Measurements from ENCODE around the gene FREM3.
"Not testable (repeated sequence)": the region's sequence is repeated elsewhere in the genome, so short reads cannot be mapped to it uniquely, and the experiment has no call there.

The FREM3 gene

DNA sequence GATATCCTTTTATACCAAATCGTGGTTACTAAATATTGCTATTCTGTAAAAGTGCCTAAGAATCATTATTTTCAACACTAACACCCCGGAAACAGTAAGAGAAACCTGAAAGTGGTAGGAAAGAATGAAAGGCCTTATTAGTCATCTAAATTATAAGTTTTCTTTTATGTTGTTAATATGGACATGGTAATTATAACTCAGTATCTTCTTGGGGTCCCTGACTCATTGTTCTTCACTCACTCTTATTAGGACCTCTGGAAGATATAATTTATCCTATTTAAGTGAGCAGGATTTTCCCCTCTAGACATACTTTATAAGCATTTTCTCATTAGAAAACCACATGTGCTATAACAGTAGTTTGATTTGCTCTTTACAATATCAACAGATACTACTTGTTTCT is 136.0 kb downstream of the FREM3 start:
- DNase-seq: no peak

DNA sequence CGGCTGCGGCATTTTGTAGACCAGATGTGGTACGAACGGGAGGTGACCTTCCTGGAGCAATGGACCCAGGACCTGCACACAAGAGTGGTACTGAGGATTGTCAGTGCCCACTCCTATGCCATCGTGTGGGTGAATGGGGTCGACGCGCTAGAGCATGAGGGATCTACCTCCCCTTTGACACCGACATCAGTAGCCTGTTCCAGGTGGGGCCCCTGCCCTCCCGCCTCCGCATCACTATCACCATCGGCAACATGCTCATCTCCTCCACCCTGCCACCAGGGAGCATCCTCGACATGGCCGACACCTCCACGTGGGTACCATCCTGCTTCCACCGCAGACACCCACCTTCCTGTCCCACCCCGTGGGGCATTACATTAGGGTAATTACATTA is 140.7 kb downstream of the FREM3 start:
- peak; percentile 80 for DNase-seq

DNA sequence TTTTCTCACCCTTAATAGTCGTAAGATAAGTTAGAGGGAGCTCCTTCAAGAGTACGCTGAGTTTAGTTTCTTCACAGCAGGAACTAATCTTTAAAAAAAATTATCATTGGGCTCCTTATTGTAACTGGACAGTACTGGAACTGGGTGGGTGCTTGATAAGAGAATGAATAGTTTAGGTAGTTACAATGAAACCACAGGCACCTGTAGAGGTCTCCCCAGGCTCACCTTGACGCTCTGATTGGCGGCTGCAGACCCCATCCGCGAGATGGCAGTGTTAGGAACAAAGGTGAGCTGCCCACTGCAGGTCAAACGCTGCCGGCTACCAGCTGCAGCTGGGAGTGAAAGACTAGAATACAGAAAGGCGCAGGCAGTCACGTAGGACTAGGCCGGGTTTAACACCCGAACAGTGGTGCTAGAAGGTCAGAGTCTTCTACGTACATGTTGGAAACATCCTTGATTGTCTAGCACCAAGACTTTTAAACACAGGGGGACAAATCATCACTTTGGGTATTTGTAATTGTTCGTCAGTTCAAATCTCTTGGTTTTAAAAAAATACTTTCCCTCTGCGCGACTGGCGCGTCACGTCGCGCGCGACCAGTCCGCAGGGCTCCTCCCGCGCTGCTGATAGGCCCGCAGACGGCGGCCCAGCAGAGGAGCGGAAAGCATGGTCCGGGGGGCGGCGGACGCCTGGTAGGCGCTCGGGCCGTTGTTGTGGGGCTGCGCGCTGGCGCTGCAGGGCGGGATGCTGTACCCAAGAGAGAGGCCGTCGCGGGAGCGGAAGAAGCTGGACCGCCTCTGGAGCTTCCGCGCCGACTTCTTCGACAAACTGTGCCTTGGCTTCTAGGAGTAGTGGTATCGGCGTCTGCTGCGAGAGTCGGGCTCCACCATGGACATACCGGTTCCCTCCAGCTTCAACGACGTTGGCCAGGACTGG is 141.4 kb downstream of the FREM3 start:
- DNase-seq: peak; percentile 91

DNA sequence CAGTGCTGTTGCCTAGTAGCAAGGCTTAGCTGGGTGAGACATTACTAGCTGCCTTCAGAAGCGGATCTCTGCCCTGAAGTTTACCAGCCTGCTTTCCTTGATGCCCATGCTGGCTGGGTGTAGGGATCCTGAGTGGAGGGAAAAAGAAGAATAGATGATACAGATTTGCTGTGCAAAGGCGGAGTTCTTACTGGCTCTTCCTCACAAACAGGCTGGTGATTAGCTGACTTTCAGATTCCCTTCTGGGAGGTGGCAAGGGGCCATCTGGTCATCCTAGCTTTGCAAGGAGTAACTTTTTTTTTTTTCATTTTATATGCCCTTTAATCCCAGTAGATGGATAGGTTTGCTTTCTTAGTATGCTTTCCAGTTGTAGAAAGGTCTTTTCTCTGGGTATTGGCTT is 142.2 kb downstream of the FREM3 start:
- no peak for DNase-seq

DNA sequence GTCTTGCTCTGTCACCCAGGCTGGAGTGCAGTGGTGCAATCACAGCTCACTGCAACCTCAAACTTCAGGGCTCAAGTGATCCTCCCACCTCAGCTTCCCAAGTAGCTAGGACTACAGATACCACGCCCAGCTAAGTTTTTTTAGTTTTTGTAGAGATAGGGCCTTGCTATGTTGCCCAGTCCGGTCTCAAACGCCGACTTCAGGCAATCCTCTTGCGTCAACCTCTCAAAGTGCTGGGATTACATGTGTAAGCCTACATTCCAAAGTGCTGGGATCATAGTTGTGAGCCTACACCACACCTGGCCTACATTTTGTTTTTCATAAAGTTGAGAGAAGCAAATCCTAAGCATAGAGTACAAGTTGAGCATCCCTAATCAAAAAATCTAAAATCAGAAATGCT is 144.8 kb downstream of the FREM3 start:
- no peak for DNase-seq

DNA sequence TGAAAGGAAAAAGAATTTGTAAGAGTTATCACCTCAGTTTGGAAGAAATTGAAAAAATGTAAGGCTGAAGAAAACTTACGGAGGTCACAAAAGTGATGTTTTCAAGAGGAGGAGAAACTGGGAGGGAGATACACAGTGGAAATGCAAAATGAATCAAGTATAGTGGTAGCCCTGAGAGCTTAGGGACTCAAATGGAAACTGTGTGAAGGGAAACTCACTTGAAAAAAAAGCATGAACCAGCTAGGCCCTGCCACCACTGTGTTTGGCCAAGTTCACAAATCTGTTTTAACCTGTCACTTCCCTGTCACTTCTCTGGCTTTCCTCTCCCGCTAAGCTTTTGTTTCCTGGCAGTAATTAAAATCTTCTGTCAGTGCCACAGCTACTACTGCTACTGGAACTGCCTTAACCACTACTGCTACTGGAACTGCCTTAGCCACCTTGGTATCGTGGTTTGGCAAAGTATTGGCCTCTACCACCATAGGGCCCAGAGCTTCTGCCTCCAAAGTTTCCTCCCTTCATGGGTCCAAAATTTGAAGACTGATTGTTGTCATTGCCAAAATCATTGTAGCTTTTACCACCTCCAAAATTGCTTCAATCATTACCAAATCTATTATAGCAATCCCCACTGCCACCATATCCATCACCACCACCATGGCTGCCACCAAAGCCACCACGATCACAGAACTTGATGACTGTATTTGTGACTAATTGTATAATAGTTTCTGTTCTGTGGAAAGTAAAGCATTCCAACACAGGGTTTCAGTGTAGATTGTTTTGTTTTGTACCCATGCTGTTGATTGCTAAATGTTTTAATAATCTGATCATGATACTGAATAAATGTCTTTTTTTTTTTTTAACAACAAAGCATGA is 145.5 kb downstream of the FREM3 start:
- DNase-seq: no peak

DNA sequence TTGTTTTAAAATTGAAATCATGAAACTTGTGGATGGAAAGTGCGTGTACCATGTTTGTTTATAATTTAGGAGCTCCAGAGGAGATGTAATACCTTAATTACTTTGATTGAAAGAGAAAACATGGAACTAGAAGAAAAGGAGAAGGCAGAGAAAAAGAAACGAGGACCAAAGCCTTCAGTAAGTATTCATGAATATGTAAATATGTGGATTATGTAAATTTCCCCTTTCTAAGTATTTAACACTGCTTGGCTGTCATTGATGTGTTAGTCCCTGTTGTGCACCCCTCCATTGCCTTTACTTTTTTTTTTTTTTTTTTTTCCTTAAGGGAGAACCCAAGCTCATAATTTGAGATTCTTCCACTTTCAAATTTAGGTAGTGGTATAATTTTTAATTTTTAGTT is 150.5 kb downstream of the FREM3 start:
- no peak for DNase-seq

DNA sequence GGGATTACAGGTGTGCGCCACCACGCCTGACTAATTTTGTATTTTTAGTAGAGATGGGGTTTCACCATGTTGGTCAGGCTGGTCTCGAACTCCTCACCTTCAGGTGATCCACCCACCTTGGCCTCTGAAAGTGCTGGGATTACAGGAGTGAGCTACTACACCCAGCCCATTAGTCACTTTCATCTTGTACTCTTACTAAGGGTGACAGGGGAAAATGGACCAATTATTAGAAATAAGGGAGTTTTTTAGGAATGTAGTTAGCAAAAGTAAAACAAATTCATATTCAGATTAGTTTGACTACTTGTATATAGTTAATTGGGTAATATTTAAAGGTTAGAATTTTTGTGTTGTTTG is 160.8 kb downstream of the FREM3 start:
- no peak for DNase-seq

DNA sequence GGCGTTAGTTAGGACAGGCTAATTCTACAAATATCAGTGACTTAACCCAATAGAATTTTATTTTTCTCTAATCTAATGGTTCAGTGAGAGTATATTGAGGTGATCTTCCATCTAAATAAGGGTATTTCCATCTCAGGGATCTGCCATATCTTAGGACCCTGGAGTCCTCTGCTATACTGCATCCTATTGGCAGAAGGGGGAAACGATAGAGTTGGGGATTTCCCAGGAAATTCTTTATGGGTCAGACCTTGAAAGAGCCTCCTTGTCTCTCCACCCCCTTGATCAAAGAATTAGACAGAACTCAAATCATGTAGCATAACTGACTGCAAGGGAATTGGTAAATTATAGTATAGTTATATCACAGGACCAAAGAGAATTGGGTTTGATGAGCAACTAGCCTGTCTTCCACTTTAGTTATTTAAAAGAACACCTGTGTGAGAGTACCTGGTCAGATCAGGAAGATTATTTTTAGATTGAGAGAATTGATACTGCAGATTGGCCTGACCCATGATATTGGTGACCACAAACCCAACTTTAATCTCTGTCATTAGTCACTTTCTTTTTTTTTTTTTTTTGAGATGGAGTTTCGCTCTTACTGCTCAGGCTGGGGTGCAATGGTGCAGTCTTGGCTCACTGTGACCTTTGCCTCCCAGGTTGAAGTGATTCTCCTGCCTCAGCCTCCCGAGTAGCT is 161.4 kb downstream of the FREM3 start:
- DNase-seq: no peak

DNA sequence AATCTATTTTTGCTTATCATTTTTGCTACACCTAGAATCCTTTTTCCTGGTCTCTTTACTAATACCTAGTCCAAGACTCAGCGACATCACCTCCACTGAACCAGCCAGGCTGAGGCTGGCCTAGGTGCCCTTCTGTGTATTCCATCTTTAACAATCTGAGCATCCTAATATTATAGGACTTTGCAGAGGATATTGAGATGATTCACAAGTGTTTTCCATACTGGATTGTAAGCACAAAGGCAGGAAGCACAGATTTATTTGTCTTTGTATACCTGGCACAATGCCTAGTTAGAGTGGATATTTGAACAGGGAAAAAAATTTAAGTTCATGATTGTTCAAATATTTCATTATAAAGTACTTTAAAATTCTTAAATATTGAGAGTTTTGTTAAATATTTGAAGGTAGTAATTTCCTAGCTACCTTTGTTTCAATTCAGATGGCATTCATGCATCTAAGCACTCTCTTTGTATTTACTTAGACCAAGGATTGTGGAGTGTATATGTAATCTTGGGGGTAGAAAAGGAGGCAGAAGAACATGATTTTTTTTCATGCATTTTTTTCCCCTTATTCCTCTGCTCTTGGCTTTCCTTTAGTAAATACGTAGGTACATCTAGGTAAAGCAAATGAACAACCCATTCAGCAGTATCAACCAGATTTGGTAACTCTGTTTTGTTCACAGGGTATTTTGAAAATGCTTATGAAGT is 168.5 kb downstream of the FREM3 start:
- DNase-seq: no peak

DNA sequence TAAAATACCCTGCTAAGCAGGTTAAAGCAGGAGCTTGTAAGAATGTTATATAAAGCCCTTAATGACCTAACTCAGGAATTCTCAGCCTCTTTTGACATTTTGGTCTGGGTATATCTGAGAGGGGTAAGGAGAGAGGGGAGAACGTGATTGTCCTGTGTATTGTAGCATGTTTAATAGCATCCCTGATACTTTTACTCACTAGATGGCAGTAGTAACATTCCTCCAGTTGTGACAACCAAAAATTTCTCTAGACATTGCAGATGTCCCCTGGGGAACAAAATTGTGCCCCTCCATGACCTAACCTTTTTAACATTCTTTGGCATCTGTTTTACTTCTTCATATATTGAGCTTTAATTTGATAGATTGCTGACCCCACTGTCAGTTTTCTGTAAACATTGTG is 169.1 kb downstream of the FREM3 start:
- no peak for DNase-seq

DNA sequence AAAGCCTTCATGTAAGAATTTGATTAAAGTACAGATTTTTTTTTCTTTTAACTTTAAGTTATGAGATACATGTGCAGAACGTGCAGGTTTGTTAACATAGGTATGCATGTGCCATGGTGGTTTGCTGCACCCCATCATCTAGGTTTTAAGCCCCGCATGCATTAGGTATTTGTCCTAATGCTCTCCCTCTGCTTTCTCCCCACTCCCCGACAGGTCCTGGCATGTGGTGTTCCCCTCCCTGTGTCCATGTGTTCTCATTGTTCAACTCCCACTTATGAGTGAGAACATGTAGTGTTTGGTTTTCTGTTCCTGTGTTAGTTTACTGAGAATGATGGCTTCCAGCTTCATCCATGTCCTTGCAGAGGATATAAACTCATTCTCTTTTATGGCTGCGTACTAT is 172.4 kb downstream of the FREM3 start:
- not testable (repeated sequence) for DNase-seq
